ENCODE results near the gene SH3RF1. TPM values are rescaled to one million over a fixed set of nuclear protein-coding genes. Genes with fewer than 3 reads are reported as not detected.

Gene SH3RF1
- total and polyA plus RNA-seq, 2 of the 8 experiments (the other 6 are each of a cell fraction or from before 2014, with no cell fraction given) = 6.9 to 15.1 TPM

- FAIRE-seq (no peak), DNase-seq (ENCODE audit: low read depth in 1 of 2, low spot score in 2 of 2) (no peak)
- H3K18ac ChIP-seq (ENCODE audit: extremely low read depth, low read length) = no peak overlapping the region
- no peak overlapping the region for H4K91ac ChIP-seq (replicated peaks; ENCODE audit: insufficient read length, low read length)
- no peak overlapping the region for H2AFZ ChIP-seq (ENCODE audit: low read length)
- H3K4ac ChIP-seq (replicated peaks; ENCODE audit: insufficient read length, low read depth, low read length) = no peak overlapping the region
- H3K23me2 ChIP-seq (ENCODE audit: low read depth, low read length) = no peaks in the 10 kb centered on the region
- H3K36me3 ChIP-seq (ENCODE audit: control insufficient read depth in 2 of 4, insufficient read depth in 4 of 4, low read length in 3 of 4) = no peaks in the 10 kb centered on the region; a peak in 1 of 8 replicates
- no peak overlapping the region for H2BK5ac ChIP-seq (ENCODE audit: low read depth, low read length)
- WGBS, 2 experiments (ENCODE audit: extremely low coverage in 1 of 2, insufficient coverage in 1 of 2, insufficient read length in 1 of 2, insufficient replicate concordance in 2 of 2, low coverage in 1 of 2, low lambda C conversion rate in 2 of 2, missing lambda C conversion rate in 1 of 2) = 91% methylated on average over 3 of the region's 3 CpGs; no CpG with 5 or more reads in 1 of the 2 experiments
- ChIA-PET POLR2A (ENCODE audit: partially characterized antibody) (no interaction called here), CTCF (ENCODE audit: partially characterized antibody) (interaction anchor here (0.7 to 1.7 kb wide), 2 partner anchors 31 to 113 kb away, joined by 3 to 4 read pairs; no protein-coding TSS in a partner anchor)
- H3K56ac ChIP-seq (replicated peaks; ENCODE audit: insufficient read length, low read depth, low read length) = no peak overlapping the region
- H3K4me2 ChIP-seq (ENCODE audit: insufficient read depth in 1 of 2, low read depth in 2 of 2, low read length in 2 of 2) = no peak overlapping the region
- no peaks in the 10 kb centered on the region for H3K27me3 ChIP-seq (replicated peaks in 1 of 4; ENCODE audit: control insufficient read depth in 3 of 4, extremely low read depth in 1 of 4, insufficient read depth in 3 of 4, low read length in 3 of 4)
- no peak overlapping the region for H2BK120ac ChIP-seq (replicated peaks; ENCODE audit: low read depth, low read length)
- H3K23ac ChIP-seq (ENCODE audit: insufficient read length) = no peak overlapping the region
- H4K8ac ChIP-seq (ENCODE audit: extremely low read depth, insufficient read depth, low read length) = no peak overlapping the region
- H3K27ac ChIP-seq (ENCODE audit: low read depth, low read length) = no peak overlapping the region
- H3K4me3 ChIP-seq (ENCODE audit: extremely low read depth in 1 of 4, insufficient read depth in 2 of 4, low read depth in 3 of 4, low read length in 4 of 4) = no peak overlapping the region
- no peaks in the 10 kb centered on the region for H4K20me1 ChIP-seq (replicated peaks in 1 of 2; ENCODE audit: control insufficient read depth in 1 of 2, insufficient read depth in 2 of 2, low read length in 2 of 2)
- no peak overlapping the region for H3K9ac ChIP-seq (replicated peaks in 1 of 4; ENCODE audit: extremely low read depth in 1 of 4, low read depth in 3 of 4, low read length in 3 of 4)
- H2BK12ac ChIP-seq (ENCODE audit: low read depth, low read length) = no peak overlapping the region
- no peak overlapping the region for H2BK15ac ChIP-seq (ENCODE audit: low read length)
- H3K9me3 ChIP-seq (ENCODE audit: insufficient read depth in 2 of 2, low read depth in 1 of 2, low read length in 1 of 2) = no peaks in the 10 kb centered on the region
- H2AK5ac ChIP-seq (ENCODE audit: low read depth, low read length) = no peak overlapping the region
- H3K4me1 ChIP-seq (replicated peaks in 1 of 4; ENCODE audit: control insufficient read depth in 3 of 4, insufficient read depth in 4 of 4, low read length in 3 of 4) = peaks cover 0 to 8% (median 0%) of the 10 kb centered on the region in 4 experiments; a peak in 3 of 7 replicates
- no peak overlapping the region for H4K5ac ChIP-seq (ENCODE audit: insufficient read length, low read depth, low read length)
- H3K79me2 ChIP-seq (ENCODE audit: control insufficient read depth in 1 of 2, insufficient read depth in 2 of 2, low read length in 2 of 2) = no peaks in the 10 kb centered on the region
- H3K14ac ChIP-seq (ENCODE audit: insufficient read length) = no peak overlapping the region
- H3K79me1 ChIP-seq (ENCODE audit: low read depth, low read length) = no peaks in the 10 kb centered on the region
- no peak overlapping the region for H2BK20ac ChIP-seq (ENCODE audit: low read length)
- no peak for TF ChIP-seq CBX8 (IDR thresholded peaks at IDR 0.05; ENCODE audit: borderline replicate concordance, low read depth, low read length)
- TF ChIP-seq ZNF274 (IDR thresholded peaks at IDR 0.05; ENCODE audit: borderline replicate concordance, extremely low read depth, low read length) = no peak
- TF ChIP-seq NANOG (IDR thresholded peaks at IDR 0.05; ENCODE audit: insufficient read depth, low read depth, low read length, poor library complexity, severe bottlenecking) = no peak
- TF ChIP-seq SIN3A (conservative IDR thresholded peaks at IDR 0.05 in 1 of 2, IDR thresholded peaks at IDR 0.05 in 1 of 2; ENCODE audit: low read depth in 1 of 2, low read length in 2 of 2) = no peak
- no peak for TF ChIP-seq TEAD4 (IDR thresholded peaks at IDR 0.05; ENCODE audit: low read depth, low read length)
- no peak for TF ChIP-seq CBX5 (IDR thresholded peaks at IDR 0.05; ENCODE audit: low read depth, low read length)
- no peak for TF ChIP-seq USF2 (IDR thresholded peaks at IDR 0.05; ENCODE audit: low read length)
- TF ChIP-seq TBP (IDR thresholded peaks at IDR 0.05; ENCODE audit: low read depth, low read length) = no peak
- TF ChIP-seq SUZ12 (IDR thresholded peaks at IDR 0.05; ENCODE audit: low read length) = no peak
- TF ChIP-seq RAD21 (IDR thresholded peaks at IDR 0.05 in 1 of 2, conservative IDR thresholded peaks at IDR 0.05 in 1 of 2; ENCODE audit: low read depth in 2 of 2, low read length in 2 of 2) = no peak
- no peak for TF ChIP-seq YY1 (IDR thresholded peaks at IDR 0.05; ENCODE audit: low read depth, low read length)
- no peak for TF ChIP-seq EZH2 (IDR thresholded peaks at IDR 0.05; ENCODE audit: low read depth, low read length, severe bottlenecking)
- no peak for TF ChIP-seq KDM5A (IDR thresholded peaks at IDR 0.05; ENCODE audit: low read length)
Measured at GRCh38 chr4:169156392-169156791, 114.4 kb downstream of the SH3RF1 start.
